CD14-positive monocyte (primary cell): ENCODE measurements around the gene CCDC87. TPM values are rescaled to one million over a fixed set of nuclear protein-coding genes. Genes with fewer than 3 reads are reported as not detected.

Experiments
- DNase-seq, 3 donors: peaks; one replicate each; pipeline ENCODE4 v3.0.0-alpha.2; 2011 to 2022
- H2AFZ ChIP-seq: 2 replicates; pipeline ENCODE4 v1.6.0; 2012; ENCODE audit warnings: mild to moderate bottlenecking, low read depth, low read length, inconsistent platforms; ENCODE audit not compliant: insufficient read depth, poor library complexity, severe bottlenecking
- H3K27ac ChIP-seq, 2 donors: 1 replicate in 1 of 2; 2 replicates in 1 of 2; pipeline ENCODE4 v1.5.1; 2012 to 2013; ENCODE audit warnings: low read length in 2 of 2, control low read depth in 1 of 2, inconsistent platforms in 1 of 2, low read depth in 1 of 2, mild to moderate bottlenecking in 1 of 2
- H3K27me3 ChIP-seq, 2 donors: one replicate each; pipeline versions ENCODE4 v1.6.0 to v1.6.1; 2011 to 2013; ENCODE audit warnings: low read length in 2 of 2; ENCODE audit not compliant: control insufficient read depth in 2 of 2, insufficient read depth in 2 of 2
- H3K36me3 ChIP-seq, 2 donors: replicated peaks in 1 of 2; 1 replicate in 1 of 2; 2 replicates in 1 of 2; pipeline versions ENCODE4 v1.5.1 to v1.6.1; 2012 to 2013; ENCODE audit warnings: low read length in 2 of 2, control low read depth in 1 of 2, inconsistent platforms in 1 of 2, mild to moderate bottlenecking in 1 of 2; ENCODE audit not compliant: insufficient read depth in 2 of 2, control insufficient read depth in 1 of 2
- H3K4me1 ChIP-seq, 2 donors: 1 replicate in 1 of 2; 2 replicates in 1 of 2; pipeline versions ENCODE4 v1.5.1 to v1.6.1; 2012 to 2013; ENCODE audit warnings: low read length in 2 of 2, control low read depth in 1 of 2, inconsistent platforms in 1 of 2, mild to moderate bottlenecking in 1 of 2, moderate library complexity in 1 of 2; ENCODE audit not compliant: insufficient read depth in 2 of 2, control insufficient read depth in 1 of 2
- H3K4me2 ChIP-seq: replicated peaks from 2 replicates; pipeline ENCODE3; 2012; ENCODE audit warnings: low read length, moderate library complexity, mild to moderate bottlenecking; ENCODE audit not compliant: poor library complexity, severe bottlenecking; ENCODE audit errors: extremely low read depth
- H3K4me3 ChIP-seq, 3 experiments: fragments of 200-600 bp in 1 of 3; sonication (generic) in 1 of 3; replicated peaks in 1 of 3; 1 replicate in 2 of 3; 2 replicates in 1 of 3; pipeline ENCODE4 v1.5.1; 2011 to 2013; ENCODE audit warnings: low read length in 3 of 3, mild to moderate bottlenecking in 3 of 3, control low read depth in 2 of 3, low read depth in 2 of 3, inconsistent platforms in 1 of 3, moderate library complexity in 1 of 3
- H3K79me2 ChIP-seq: 2 replicates; pipeline ENCODE4 v1.6.0; 2012; ENCODE audit warnings: mild to moderate bottlenecking, control low read depth, inconsistent platforms, low read length, moderate library complexity; ENCODE audit not compliant: insufficient read depth
- H3K9ac ChIP-seq: 2 replicates; pipeline ENCODE4 v1.6.0; 2017; ENCODE audit warnings: low read length, mild to moderate bottlenecking; ENCODE audit not compliant: insufficient read depth, poor library complexity, severe bottlenecking
- H3K9me3 ChIP-seq, 2 donors: replicated peaks in 1 of 2; 1 replicate in 1 of 2; 2 replicates in 1 of 2; pipeline versions ENCODE4 v1.5.1 to v1.6.1; 2012 to 2013; ENCODE audit warnings: low read length in 2 of 2, control low read depth in 1 of 2; ENCODE audit not compliant: control insufficient read depth in 1 of 2, insufficient read depth in 1 of 2
- H4K20me1 ChIP-seq: 2 replicates; pipeline ENCODE4 v1.6.0; 2012; ENCODE audit warnings: mild to moderate bottlenecking, low read length, control low read depth, moderate library complexity; ENCODE audit not compliant: insufficient read depth
- H3K27ac Mint-ChIP-seq, 7 donors: one replicate each; pipeline ENCODE4 v1.8.0; 2020; ENCODE audit warnings: mild to moderate bottlenecking in 7 of 7, mixed read lengths in 7 of 7, moderate library complexity in 6 of 7, inconsistent platforms in 2 of 7
- H3K27me3 Mint-ChIP-seq, 3 donors: one replicate each; pipeline ENCODE4 v1.8.0; 2021 to 2022; ENCODE audit warnings: low read depth in 3 of 3, mild to moderate bottlenecking in 3 of 3, mixed read lengths in 3 of 3, moderate library complexity in 3 of 3, inconsistent platforms in 1 of 3
- H3K36me3 Mint-ChIP-seq, 2 donors: one replicate each; pipeline ENCODE4 v1.8.0; 2020; ENCODE audit warnings: mixed read lengths in 2 of 2, inconsistent platforms in 1 of 2, mild to moderate bottlenecking in 1 of 2
- H3K4me1 Mint-ChIP-seq: one replicate; pipeline ENCODE4 v1.8.0; 2020; ENCODE audit warnings: mild to moderate bottlenecking, mixed read lengths
- H3K4me3 Mint-ChIP-seq, 2 donors: one replicate each; pipeline ENCODE4 v1.8.0; 2020; ENCODE audit warnings: mild to moderate bottlenecking in 2 of 2, mixed read lengths in 2 of 2, moderate library complexity in 1 of 2
- H3K9me3 Mint-ChIP-seq, 7 donors: one replicate each; pipeline ENCODE4 v1.8.0; 2020 to 2022; ENCODE audit warnings: mixed read lengths in 7 of 7, mild to moderate bottlenecking in 6 of 7, moderate library complexity in 6 of 7, inconsistent platforms in 2 of 7
- CTCF ChIP-seq: fragments of 200-600 bp; IDR thresholded peaks from one replicate; pipeline ENCODE4 v1.8.0; 2022; ENCODE audit warnings: antibody characterized with exemption, mild to moderate bottlenecking
- WGBS: methylation state at CpG from one replicate; pipeline ENCODE4 v1.1.5; 2013; ENCODE audit warnings: missing lambda C conversion rate; ENCODE audit not compliant: insufficient coverage; 5-methylcytosine and 5-hydroxymethylcytosine counted together
- intact Hi-C, 2 donors: fragments of 100-400 bp; cut with micrococcal nuclease; formaldehyde crosslinking; loops; one replicate each; pipeline versions ENCODE4 v1.15.0 to v1.15.1; 2023
- polyA plus RNA-seq, 3 donors: library from polyadenylated mRNA; depleted of rRNA in 1 of 3; unstranded in 2 of 3; stranded (reverse) in 1 of 3; fragments of 300-500 nt in 2 of 3; fragments of >200 nt in 1 of 3; fragmentation: Illumina TruSeq in 2 of 3; gene quantifications; 1 replicate in 2 of 3; 2 replicates in 1 of 3; pipeline ENCODE4 v1.2.3, GENCODE V29; 2012 to 2021

The CCDC87 gene
- polyA plus RNA-seq, 3 donors = not detected

GRCh38 chr11:66579017-66579606, 13.8 kb downstream of the CCDC87 start:
- intact Hi-C loops = loop anchor here (1.0 to 5.0 kb wide), 3 partner anchors 98 to 256 kb away; partner anchors contain the start of gene RBM4B (in 1 of the 2)
- WGBS = 14% methylated on average over 20 of the region's 25 CpGs
- H2AFZ ChIP-seq = no peak overlapping the region
- no peak overlapping the region for H3K4me2 ChIP-seq
- TF ChIP-seq CTCF = peak; percentile 75
- peaks cover 0 to 4% of the 10 kb centered on the region in 2 donors for H3K4me1 ChIP-seq
- H3K27ac ChIP-seq = no peak overlapping the region
- Mint-ChIP-seq H3K27ac (no peak overlapping the region), H3K36me3 (peaks cover 0 to 2% of the 10 kb centered on the region in 2 donors), H3K4me3 (peak overlapping the region in 1 of 2 donors; percentile 22), H3K9me3 (peaks cover 8 to 23% (median 20%) of the 10 kb centered on the region in 7 donors), H3K4me1 (peaks cover 7% of the 10 kb centered on the region), H3K27me3 (peaks cover 10 to 21% (median 15%) of the 10 kb centered on the region in 3 donors)
- H3K36me3 ChIP-seq = no peaks in the 10 kb centered on the region
- no peak overlapping the region for H3K9ac ChIP-seq
- no peaks in the 10 kb centered on the region for H3K79me2 ChIP-seq
- H3K27me3 ChIP-seq = no peaks in the 10 kb centered on the region
- no peaks in the 10 kb centered on the region for H4K20me1 ChIP-seq
- H3K9me3 ChIP-seq = peaks cover 8 to 9% of the 10 kb centered on the region in 2 donors
- peak; percentile 52 to 74 (median 73) for DNase-seq
- no peak overlapping the region for H3K4me3 ChIP-seq

GRCh38 chr11:66570850-66571180, 22.0 kb downstream of the CCDC87 start:
- no peak overlapping the region for H3K4me2 ChIP-seq
- no peaks in the 10 kb centered on the region for H4K20me1 ChIP-seq
- H3K36me3 ChIP-seq = no peaks in the 10 kb centered on the region
- peaks cover 29 to 40% (median 29%) of the 10 kb centered on the region in 3 donors for H3K27me3 Mint-ChIP-seq
- no peak overlapping the region for H3K4me3 Mint-ChIP-seq
- no peaks in the 10 kb centered on the region for H3K9me3 ChIP-seq
- intact Hi-C loops = no loop called here
- no peak overlapping the region for H3K27ac Mint-ChIP-seq
- no peak overlapping the region for H3K9ac ChIP-seq
- WGBS = 100% methylated on average over 1 of the region's 2 CpGs
- H3K36me3 Mint-ChIP-seq = no peaks in the 10 kb centered on the region
- H2AFZ ChIP-seq = no peak overlapping the region
- DNase-seq = no peak
- H3K4me1 Mint-ChIP-seq = peaks cover 7% of the 10 kb centered on the region
- peaks cover 4 to 12% of the 10 kb centered on the region in 2 donors for H3K4me1 ChIP-seq
- H3K9me3 Mint-ChIP-seq = peaks cover 0 to 6% (median 1%) of the 10 kb centered on the region in 7 donors
- H3K27me3 ChIP-seq = peaks cover 0 to 17% of the 10 kb centered on the region in 2 donors
- no peak overlapping the region for H3K27ac ChIP-seq
- TF ChIP-seq CTCF = no peak
- H3K79me2 ChIP-seq = no peaks in the 10 kb centered on the region
- H3K4me3 ChIP-seq = no peak overlapping the region
